ENCODE data around the gene FRMD4A. TPM values are rescaled to one million over a fixed set of nuclear protein-coding genes. Genes with fewer than 3 reads are reported as not detected.

Gene FRMD4A
- total RNA-seq, 2 experiments from 2014 or later: 0.17 TPM; not detected in 1

DNA sequence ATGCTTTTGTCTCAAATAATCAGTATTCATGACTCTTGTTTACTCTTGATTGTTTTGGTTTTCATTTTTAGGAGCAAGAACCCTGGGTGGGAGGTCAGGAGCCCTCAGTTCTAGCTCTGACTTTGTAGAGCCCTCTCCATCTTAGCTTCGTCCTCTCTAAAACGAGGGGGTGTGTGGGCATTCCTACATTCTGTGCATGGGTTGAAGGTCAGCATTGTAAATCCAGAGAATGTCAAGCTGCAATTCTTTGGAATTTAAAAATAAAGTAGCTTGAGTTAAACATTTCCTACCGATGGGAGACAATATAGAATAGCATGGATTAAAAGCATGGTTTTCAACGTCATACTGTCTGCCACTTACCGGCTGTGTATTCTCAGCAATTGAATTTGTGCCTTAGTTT, 615.6 kb downstream of the FRMD4A start:
- Histone ChIP-seq H3K27ac (ENCODE audit: low read depth, low read length, poor library complexity, severe bottlenecking) (no peak overlapping the region), H3K4me2 (ENCODE audit: low read length) (no peak overlapping the region), H4K20me1 (ENCODE audit: insufficient read depth, low read length) (no peaks in the 10 kb centered on the region), H3K9me3 (ENCODE audit: low read length) (no peaks in the 10 kb centered on the region), H3K79me2 (ENCODE audit: insufficient read depth, low read depth, low read length) (no peaks in the 10 kb centered on the region), H3K9me2 (ENCODE audit: insufficient read depth, low read length) (no peaks in the 10 kb centered on the region), H3K36me3 (ENCODE audit: insufficient read depth, low read length) (no peaks in the 10 kb centered on the region), H3K4me3 (ENCODE audit: low read depth, low read length, poor library complexity, severe bottlenecking) (no peak overlapping the region), H2AFZ (ENCODE audit: low read length) (no peak overlapping the region), H3K4me1 (ENCODE audit: insufficient read depth, low read length, poor library complexity, severe bottlenecking) (peaks cover 11% of the 10 kb centered on the region)
- DNase-seq (ENCODE audit: low spot score): no peak
- intact Hi-C loops (cut with micrococcal nuclease; ENCODE audit: unreplicated experiment): no loop called here
- ChIA-PET POLR2A (interaction anchor here (0.6 kb wide), 1 partner anchor 8 kb away, joined by 3 read pairs; no protein-coding TSS in a partner anchor), CTCF (ENCODE audit: unreplicated experiment) (no interaction called here)
- BruUV-seq (replicated peaks): no TSS peak
- no peak for TF ChIP-seq EZH2phosphoT487 (IDR thresholded peaks at IDR 0.05; ENCODE audit: borderline replicate concordance, low read depth, low read length)
- TF ChIP-seq, protein P1, sequence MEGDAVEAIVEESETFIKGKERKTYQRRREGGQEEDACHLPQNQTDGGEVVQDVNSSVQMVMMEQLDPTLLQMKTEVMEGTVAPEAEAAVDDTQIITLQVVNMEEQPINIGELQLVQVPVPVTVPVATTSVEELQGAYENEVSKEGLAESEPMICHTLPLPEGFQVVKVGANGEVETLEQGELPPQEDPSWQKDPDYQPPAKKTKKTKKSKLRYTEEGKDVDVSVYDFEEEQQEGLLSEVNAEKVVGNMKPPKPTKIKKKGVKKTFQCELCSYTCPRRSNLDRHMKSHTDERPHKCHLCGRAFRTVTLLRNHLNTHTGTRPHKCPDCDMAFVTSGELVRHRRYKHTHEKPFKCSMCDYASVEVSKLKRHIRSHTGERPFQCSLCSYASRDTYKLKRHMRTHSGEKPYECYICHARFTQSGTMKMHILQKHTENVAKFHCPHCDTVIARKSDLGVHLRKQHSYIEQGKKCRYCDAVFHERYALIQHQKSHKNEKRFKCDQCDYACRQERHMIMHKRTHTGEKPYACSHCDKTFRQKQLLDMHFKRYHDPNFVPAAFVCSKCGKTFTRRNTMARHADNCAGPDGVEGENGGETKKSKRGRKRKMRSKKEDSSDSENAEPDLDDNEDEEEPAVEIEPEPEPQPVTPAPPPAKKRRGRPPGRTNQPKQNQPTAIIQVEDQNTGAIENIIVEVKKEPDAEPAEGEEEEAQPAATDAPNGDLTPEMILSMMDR (conservative IDR thresholded peaks at IDR 0.05; ENCODE audit: low read length): no peak

DNA sequence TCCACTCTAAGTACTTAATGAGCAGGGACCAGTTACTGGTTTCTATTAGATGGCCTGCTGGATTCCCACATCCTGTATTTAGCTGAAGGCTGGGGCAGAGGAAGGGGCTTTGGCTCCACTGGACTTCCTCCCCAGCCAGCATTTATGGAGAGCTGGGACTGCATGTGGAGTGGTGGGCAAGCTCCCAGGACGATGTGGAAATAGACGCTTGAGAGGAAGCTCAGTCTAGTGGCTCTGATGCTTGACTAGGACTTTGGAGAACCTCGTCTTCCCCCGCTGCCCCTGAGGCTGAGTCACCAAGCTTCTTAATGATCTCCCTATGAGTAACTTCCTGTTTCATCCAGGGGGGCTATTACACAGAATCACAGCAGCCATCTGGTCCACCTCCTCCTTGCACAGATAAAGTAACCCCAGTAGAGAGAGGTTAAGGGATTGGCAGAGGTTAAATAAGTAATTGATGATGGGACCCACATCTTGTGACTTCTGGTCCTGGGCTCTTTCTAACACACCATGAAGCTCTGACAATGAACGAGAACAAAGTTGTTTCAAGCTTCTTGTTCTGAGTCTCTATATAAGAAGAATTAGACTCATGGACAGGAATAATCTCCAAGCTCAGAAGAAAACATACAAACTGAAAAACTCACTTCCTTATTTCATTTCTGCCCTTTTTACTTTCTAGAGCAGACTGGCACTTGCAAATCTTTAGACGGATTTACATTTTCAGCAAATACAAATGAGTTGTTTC, 617.7 kb downstream of the FRMD4A start:
- H3K9me3 ChIP-seq (ENCODE audit: low read length): no peaks in the 10 kb centered on the region
- intact Hi-C loops (cut with micrococcal nuclease; ENCODE audit: unreplicated experiment): no loop called here
- POLR2A ChIA-PET: interaction anchor here (0.6 to 1.3 kb wide), 3 partner anchors 14 to 473 kb away, joined by 4 to 5 read pairs (median 4); no protein-coding TSS in a partner anchor
- no peaks in the 10 kb centered on the region for H4K20me1 ChIP-seq (ENCODE audit: insufficient read depth, low read length)
- peak; percentile 21 for DNase-seq (ENCODE audit: low spot score)
- no peak for TF ChIP-seq EZH2phosphoT487 (IDR thresholded peaks at IDR 0.05; ENCODE audit: borderline replicate concordance, low read depth, low read length)
- TF ChIP-seq, protein P1 (conservative IDR thresholded peaks at IDR 0.05; ENCODE audit: low read length): no peak
- no TSS peak for BruUV-seq (replicated peaks)
- peaks cover 11% of the 10 kb centered on the region for H3K4me1 ChIP-seq (ENCODE audit: insufficient read depth, low read length, poor library complexity, severe bottlenecking)
- no peak overlapping the region for H3K27ac ChIP-seq (ENCODE audit: low read depth, low read length, poor library complexity, severe bottlenecking)
- H3K79me2 ChIP-seq (ENCODE audit: insufficient read depth, low read depth, low read length): no peaks in the 10 kb centered on the region
- H3K4me2 ChIP-seq (ENCODE audit: low read length): peak overlapping the region; percentile 22
- peak overlapping the region; percentile 50; the same call in 1 of the 2 replicates for H2AFZ ChIP-seq (ENCODE audit: low read length)
- H3K36me3 ChIP-seq (ENCODE audit: insufficient read depth, low read length): no peaks in the 10 kb centered on the region
- no peaks in the 10 kb centered on the region for H3K9me2 ChIP-seq (ENCODE audit: insufficient read depth, low read length)
- CTCF ChIA-PET (ENCODE audit: unreplicated experiment): no interaction called here
- H3K4me3 ChIP-seq (ENCODE audit: low read depth, low read length, poor library complexity, severe bottlenecking): no peak overlapping the region

DNA sequence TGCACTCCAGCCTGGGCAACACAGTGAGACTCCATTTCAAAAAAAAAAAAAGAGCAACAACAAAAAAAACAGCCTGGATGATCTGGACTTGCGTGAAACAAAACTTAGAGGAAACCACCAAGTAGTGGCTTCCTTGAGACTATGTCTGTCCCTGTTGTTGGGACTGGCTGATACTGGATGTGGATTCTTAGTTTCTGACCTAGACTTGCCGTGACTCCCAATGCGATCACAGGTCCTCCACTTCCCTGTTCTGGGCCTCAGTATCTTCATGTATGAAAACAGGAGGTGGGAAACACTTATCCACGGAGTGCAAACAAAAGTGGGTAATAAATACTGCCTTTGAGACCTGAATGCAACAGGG, 618.3 kb downstream of the FRMD4A start:
- Histone ChIP-seq H3K4me1 (ENCODE audit: insufficient read depth, low read length, poor library complexity, severe bottlenecking) (peaks cover 11% of the 10 kb centered on the region), H4K20me1 (ENCODE audit: insufficient read depth, low read length) (no peaks in the 10 kb centered on the region), H3K4me2 (ENCODE audit: low read length) (no peak overlapping the region), H3K9me2 (ENCODE audit: insufficient read depth, low read length) (no peaks in the 10 kb centered on the region), H2AFZ (ENCODE audit: low read length) (peak overlapping the region; percentile 50; the same call in 1 of the 2 replicates), H3K79me2 (ENCODE audit: insufficient read depth, low read depth, low read length) (no peaks in the 10 kb centered on the region), H3K36me3 (ENCODE audit: insufficient read depth, low read length) (no peaks in the 10 kb centered on the region), H3K9me3 (ENCODE audit: low read length) (no peaks in the 10 kb centered on the region), H3K4me3 (ENCODE audit: low read depth, low read length, poor library complexity, severe bottlenecking) (no peak overlapping the region), H3K27ac (ENCODE audit: low read depth, low read length, poor library complexity, severe bottlenecking) (no peak overlapping the region)
- POLR2A ChIA-PET: interaction anchor here (0.6 kb wide), 1 partner anchor 14 kb away, joined by 5 read pairs; no protein-coding TSS in a partner anchor
- no peak for TF ChIP-seq EZH2phosphoT487 (IDR thresholded peaks at IDR 0.05; ENCODE audit: borderline replicate concordance, low read depth, low read length)
- TF ChIP-seq, protein P1 (conservative IDR thresholded peaks at IDR 0.05; ENCODE audit: low read length): no peak
- CTCF ChIA-PET (ENCODE audit: unreplicated experiment): no interaction called here
- DNase-seq (ENCODE audit: low spot score): no peak
- intact Hi-C loops (cut with micrococcal nuclease; ENCODE audit: unreplicated experiment): no loop called here
- BruUV-seq (replicated peaks): no TSS peak
